NCI-H345 treated with DMSO at 0.1 percent for 48 hours (cell line): ENCODE measurements around the gene RAG2.

ENCODE experiments used
- DNase-seq: peaks from one replicate; lab custom pipeline; 2025; ENCODE audit not compliant: unreplicated experiment; lab: John Stamatoyannopoulos, UW

Gene RAG2

GRCh38 chr11:36598051-36598450 is at the start of gene RAG2:
Gene RAG2 (minus strand): TSS chr11:36598236. CDS start chr11:36594168, 4,068 bp downstream.
- DNase-seq: no peak

GRCh38 chr11:36638556-36638955 is 40.5 kb upstream of the RAG2 start:
- DNase-seq: no peak

DNA sequence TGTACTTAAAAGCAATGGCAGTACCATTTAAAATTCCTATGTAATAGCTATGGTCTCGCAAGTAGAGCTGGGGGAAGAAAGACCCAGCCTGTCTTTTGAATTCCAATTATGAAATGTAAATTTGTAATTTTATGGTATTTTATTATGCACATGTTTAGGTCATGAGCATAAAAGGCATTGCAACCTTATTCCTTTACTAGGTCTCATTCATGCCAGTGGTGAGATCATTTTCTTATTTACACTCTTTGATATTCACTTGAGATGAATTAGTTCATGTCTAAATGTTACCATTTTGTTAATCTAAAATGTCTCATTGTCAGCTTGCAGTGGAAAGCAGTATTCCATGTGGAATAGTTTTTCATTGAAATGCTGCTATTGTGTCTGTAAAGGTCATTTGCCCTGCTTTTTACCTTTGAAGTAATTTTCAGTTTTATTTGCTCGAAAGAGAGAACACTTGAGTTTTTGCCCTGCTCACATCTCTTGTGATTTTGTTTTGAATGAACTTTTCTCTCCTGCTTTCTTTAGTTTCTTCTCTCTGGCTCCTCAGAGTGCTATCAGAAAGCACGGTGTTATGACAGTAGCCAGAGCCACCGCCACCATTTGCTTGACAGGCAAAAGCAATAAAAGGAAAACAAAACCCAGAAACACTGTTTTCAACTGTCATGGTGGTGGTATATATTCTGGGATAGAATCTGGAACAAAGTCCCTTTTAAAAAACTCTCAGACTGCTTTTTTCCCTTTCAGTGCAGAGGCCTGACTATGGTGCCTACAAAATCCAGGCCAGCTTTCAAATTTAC is 37.2 kb upstream of the RAG2 start:
- no peak for DNase-seq

DNA sequence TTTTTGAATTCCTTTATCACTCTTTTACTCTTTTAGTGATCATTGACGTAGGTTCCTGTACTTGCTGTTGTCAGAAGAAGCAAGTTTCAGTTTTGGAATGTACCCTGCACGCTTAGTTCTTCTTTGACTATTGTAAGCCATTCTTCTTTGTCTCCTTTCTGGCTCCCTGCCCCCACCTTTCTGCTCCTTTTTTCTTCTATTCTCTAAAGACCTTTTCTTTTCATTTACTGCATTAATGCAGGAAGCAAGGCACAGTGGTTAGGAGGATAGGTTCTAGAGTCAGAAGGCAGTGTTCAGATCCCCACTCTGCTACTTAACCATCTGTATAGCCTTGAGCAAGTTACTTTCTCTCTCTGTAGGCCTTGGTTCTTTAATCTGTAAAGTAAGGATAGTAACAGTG is 33.7 kb upstream of the RAG2 start:
- DNase-seq: no peak

- DNase-seq: no peak
Observed at GRCh38 chr11:36628765-36629244, 30.8 kb upstream of the RAG2 start.

DNA sequence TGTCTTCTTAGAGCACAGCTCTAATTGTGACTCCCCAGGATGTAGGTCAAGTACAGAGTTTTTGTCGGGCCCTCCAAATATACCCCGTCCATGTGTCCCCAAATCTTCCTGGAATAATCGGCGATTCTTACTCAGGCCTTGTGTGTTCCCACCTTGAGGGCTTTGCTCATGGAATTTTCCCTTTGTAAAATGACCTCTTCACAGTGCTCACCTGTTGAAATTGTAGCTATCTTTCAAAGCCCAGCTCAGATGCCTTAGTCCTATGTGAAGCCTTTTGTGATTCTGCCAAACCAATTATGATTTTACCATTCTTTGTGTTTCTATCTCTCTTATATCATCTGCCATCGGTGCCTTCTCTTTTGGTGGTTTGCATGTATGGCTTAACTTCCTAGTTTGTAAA is 30.1 kb upstream of the RAG2 start:
- no peak for DNase-seq

DNA sequence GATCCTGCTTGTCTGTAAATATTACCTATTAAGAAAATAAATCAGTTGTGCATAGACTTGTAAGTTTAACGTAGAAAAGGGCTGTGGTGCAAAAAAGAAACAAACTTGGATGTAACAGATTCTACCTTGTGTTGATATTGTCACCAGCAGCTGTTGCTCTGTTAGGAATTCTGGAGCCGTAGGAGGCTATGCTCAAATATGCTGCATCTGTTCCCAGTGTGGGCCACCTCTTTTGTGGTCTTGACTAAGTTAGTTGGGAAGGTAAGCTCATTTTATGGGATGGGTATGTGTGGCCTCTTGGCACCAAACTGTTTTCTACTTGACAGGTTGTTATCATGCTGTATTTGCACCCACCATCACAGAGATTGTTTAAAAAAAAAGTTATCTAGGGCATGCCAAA is 29.4 kb upstream of the RAG2 start:
- no peak for DNase-seq

DNA sequence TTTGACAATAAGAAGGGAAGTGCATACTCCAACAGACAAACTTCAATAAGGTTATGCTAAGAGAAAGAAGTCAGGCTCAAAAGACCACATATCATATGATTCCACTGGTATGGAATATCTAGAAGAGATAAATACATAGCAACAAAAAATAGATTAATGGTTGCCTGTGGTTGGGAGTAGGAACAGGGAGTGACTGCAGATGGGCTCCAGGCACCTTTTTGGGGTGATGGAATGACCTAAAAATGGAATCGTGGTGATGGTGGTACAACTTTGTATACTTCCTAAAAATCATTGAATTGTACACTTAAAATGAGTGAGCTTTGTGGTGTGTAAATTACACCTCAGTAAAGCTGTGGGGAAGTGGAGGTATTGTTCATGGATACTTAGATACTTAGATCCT is 29.0 kb upstream of the RAG2 start:
- no peak for DNase-seq

DNA sequence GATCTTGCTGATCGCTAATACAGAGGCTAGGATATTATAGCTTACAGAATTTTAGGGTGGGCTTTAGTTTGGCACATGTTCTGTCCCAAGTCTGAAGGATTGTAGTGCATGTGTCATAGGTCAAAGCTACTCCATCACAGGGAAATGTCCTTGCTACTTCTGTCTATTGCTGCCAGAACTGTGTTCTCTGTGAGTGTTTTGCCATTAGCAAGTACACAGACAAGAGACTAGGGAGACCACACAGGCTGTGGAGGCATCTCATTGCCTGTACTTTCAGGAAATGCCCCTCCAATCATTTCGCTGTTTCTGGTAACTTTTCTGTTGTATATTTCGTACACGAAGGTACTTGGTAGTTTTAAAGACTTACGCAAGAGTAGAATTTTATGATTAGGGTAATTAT is 25.5 kb upstream of the RAG2 start:
- DNase-seq: no peak

- DNase-seq: no peak
Observed at GRCh38 chr11:36622431-36623136, 24.5 kb upstream of the RAG2 start.

GRCh38 chr11:36620246-36620645 is 22.2 kb upstream of the RAG2 start:
- DNase-seq: no peak

GRCh38 chr11:36619502-36619901 is 21.5 kb upstream of the RAG2 start:
- DNase-seq: no peak

DNA sequence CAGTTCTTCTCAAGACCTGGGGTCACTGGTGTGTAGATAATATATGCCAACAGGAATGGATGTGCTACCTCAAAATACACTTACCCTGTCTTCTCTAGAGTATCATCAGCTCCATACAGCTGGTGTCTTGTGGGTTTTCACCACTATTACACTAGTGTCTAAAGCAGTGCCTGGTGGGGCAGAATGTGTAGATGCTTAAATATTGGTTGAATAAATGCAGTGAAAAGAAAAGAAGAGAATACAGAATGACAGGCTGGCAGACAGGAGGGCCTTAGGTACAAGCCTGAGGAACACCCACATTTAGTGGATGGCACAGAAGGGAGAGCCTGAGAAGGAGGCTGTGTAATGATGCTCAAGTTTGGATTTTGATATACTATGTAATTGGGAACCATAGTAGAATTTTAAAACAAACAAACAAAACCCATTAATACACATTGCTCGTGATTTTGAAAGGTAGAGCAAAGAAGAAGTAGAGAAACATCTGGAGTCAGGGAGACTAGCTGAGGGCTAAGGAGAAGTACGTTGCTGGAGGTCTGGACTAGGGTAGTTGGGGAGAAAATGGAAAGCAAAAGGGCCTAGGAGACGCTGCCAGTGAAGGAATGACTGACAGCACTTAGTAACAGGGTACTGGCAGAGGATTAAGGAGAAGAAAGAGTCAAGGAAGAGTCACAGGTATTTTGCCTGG is 20.5 kb upstream of the RAG2 start:
- DNase-seq: no peak

DNA sequence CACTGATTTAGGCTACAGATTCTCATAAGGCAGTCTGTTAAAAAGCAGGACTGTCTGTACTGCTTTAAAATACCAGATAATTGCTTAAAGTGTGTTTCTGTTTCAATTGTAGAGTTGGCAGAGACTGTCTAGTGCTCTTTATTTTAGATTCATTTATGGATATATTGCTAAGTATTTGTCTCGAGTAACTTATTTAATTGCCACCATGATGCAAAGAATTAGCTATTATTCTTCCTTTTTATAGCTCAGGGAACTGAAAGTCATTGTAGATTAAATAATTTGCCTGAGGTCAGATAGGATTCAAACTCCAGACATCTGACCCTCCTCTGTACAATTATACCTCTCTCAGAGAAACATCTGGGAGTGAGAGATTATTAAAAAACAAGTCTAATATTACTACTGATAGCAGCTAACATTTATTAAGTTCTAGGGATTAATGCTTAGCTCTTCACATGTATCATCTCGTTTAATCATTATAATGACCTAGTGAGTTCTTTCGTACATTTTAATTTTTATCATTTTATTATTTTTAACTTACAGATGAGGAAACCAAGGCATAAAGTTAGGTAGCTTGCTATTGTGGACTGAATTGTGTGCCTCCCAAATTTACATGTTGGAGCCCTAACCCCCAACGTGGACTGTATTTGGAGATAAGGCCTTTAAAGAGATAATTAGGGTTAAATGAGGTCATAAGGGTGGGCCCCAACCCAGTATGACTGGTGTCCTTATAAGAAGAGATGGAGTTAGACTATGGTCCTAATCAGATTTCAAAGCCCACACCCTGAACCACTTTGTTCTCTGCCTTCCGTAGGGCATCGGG is 19.7 kb upstream of the RAG2 start:
- DNase-seq: no peak

GRCh38 chr11:36615826-36616225 is 17.8 kb upstream of the RAG2 start:
- DNase-seq: no peak

GRCh38 chr11:36609383-36609782 is 11.3 kb upstream of the RAG2 start:
- no peak for DNase-seq

DNA sequence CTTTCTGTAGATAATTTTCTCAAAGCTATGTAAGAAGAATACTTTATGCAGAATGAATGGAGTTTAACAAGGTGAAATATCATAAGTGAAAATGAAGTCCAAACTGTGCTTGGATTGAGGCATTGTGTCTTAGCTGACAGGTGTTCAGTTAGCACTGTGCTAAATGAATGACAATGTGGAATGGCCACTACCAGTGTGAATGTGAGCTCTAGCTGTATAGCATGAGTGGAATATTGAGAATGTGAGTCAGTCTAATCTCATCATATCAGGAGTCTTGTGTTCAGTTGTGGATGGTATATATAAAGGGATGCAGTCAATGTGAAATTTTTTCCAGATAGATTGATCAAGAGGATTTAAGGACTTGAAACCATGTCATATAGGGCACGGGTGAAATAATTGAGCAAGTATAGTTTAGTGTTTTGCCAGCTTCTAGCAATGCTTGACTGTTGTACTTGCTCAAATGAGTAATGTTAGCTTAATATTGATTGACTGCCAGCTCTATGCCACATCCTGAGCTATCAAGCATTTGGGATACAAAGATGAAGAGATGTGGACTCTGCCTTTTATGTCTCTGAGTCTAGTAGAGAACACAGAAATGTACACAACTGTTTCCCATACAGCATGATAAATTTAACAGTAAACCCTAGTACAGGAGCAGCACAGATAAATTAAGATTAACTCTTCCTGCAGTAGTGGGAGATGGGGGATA is 10.6 kb upstream of the RAG2 start:
- DNase-seq: no peak

GRCh38 chr11:36605221-36606216 is 7.5 kb upstream of the RAG2 start:
- DNase-seq: no peak

GRCh38 chr11:36602135-36602534 is 4.1 kb upstream of the RAG2 start:
- no peak for DNase-seq
